Posterior cingulate gyrus (tissue), 11 donors: ENCODE results near the gene RHOJ.
"Not testable (repeated sequence)": the region's sequence is repeated elsewhere in the genome, so short reads cannot be mapped to it uniquely, and the experiment has no call there.

ENCODE experiments used
- DNase-seq, 10 donors: peaks; one replicate each; pipeline versions ENCODE4 v3.0.0 to v3.0.0-alpha.2; 2020 to 2021; ENCODE audit warnings: mixed read lengths in 3 of 10
- intact Hi-C: fragments of 100-400 bp; cut with DNase I; formaldehyde crosslinking; loops from one replicate; pipeline ENCODE4 v1.15.1; 2023

Gene RHOJ

DNA sequence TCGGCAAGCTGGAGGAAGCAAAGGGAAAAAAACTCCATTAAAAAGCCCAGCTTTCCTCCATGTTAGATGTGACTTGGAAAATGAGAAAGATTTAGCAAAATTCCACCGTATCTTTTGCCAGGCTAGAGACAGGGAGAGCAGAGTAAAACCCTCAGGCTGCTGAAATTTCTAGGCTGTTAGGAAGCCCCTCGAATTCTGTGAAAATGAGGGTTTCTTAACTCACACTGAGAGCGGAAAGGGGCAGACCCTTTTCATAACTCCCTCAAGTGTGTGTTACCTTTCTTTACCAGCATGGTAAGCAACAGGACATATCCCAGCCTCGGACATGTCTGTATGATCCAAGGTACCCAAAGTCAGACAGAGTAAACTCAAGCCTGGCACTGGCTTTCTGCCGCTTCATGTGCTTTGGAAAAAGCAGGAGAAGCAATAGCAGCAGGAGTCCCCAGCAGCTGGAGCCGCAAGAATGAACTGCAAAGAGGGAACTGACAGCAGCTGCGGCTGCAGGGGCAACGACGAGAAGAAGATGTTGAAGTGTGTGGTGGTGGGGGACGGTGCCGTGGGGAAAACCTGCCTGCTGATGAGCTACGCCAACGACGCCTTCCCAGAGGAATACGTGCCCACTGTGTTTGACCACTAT, at the start of gene RHOJ:
RHOJ (plus strand) TSS at position 37 of the 637 bp plus-strand sequence; CDS start at position 464, 427 bp downstream.
- peak in 9 of 10 donors; percentile 15 to 89 (median 35) for DNase-seq
- intact Hi-C loops: no loop called here

DNA sequence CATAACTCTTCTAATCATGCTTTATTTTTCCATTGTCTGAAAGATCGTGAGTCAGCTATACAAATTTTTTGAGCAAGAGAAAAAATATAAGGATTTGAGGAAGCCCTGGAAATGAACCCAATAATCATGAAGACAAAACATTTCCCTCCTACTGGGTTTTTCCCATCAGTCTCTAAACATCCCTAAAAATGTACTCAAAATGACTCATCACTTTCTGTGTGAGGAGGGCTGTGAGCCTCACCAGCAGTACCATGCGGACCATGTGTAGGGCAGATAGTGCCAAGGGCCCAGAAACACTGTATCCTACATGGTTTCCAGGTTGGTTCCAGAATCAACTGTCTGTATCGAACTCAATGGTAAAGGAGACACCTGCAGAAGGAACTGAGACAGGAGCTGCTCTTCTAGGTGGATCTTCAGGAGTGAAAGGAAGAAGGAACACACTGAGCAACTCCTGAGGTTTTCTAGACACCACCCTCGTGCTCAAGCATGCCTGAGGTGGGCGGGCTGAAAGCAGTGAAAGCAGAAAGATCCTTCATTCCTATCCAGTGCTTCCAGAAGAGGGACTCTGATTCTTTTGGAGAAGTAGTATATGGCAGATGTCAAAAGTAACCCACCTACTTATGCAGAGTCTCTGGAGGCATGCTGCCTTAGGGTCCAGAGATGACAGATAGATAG, 48.6 kb upstream of the RHOJ start:
- peak in 4 of 10 donors; percentile 10 to 81 (median 49) for DNase-seq
- intact Hi-C loops: no loop called here

DNA sequence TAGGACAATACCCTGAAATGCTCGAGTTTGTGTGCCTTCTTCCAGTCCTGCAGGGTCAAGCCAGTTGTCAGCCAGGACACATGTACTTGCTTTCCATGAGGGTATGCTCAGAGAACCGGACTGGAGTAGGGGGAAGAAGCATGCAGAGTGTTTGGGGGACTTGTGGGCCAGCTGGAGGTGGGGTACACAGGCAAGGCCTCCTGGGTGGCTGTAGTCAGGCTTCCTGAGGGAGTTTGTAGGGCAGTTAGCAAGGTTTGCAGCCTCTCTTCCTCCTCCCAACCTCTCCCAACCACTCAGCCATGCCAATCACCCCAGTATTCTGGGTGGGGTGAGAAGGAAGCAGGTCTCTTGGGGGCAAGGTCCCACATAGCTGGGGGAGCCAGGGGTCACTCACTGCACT, 47.0 kb upstream of the RHOJ start:
- intact Hi-C loops: no loop called here
- DNase-seq: peak in 1 of 10 donors; percentile 52

DNA sequence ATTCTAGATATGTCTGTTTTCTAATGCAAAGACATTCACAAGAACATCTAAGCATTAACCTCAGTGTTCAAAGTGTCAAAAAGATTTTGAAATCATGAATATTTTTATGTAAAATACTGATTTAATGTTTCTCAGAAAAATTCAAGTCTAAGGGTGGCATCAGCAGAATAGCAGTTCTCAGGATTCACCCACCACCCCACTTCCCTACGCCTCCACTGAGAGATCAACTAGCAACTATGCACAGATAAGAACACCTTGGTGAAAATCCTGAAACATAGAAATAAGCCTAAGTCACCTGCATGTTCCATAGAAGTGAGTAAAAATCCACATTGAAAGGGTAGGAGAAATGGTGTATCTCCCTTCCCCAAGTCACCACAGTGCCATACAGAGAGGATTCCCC, 40.9 kb upstream of the RHOJ start:
- DNase-seq: no peak
- intact Hi-C loops: no loop called here

DNA sequence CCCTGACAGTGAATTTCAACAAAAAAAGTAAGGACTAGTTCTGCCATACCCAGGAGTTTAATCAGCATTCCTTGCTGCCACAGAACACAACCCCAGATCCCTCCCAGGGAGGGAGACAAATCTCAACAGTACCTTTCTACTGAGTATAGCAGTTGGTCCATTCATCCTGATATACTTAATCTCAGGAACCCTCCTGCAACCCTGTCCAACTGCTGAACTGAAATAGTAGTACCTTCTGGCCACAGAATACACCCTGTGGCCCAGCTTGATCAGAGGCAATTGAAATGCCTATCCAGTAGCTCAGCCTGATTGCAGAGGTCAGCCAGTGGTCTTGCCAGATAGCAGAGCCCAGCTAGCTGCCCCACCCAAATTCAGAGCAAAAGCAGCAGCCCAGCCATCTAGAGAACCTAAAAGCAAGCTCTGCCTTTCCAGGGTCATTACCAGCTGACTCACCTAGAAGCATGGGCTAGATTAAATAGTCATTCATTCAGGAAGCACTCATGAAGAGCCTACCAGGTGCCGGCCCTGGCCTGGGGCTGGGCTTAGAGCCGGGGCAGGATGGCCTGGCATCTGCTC, 40.0 kb upstream of the RHOJ start:
- intact Hi-C loops: no loop called here
- DNase-seq: no peak

GRCh38 chr14:63165267-63165666, 39.0 kb upstream of the RHOJ start:
- intact Hi-C loops: not testable (repeated sequence)
- peak in 1 of 10 donors; percentile 52 for DNase-seq

GRCh38 chr14:63167044-63167443, 37.2 kb upstream of the RHOJ start:
- intact Hi-C loops: no loop called here
- no peak for DNase-seq

DNA sequence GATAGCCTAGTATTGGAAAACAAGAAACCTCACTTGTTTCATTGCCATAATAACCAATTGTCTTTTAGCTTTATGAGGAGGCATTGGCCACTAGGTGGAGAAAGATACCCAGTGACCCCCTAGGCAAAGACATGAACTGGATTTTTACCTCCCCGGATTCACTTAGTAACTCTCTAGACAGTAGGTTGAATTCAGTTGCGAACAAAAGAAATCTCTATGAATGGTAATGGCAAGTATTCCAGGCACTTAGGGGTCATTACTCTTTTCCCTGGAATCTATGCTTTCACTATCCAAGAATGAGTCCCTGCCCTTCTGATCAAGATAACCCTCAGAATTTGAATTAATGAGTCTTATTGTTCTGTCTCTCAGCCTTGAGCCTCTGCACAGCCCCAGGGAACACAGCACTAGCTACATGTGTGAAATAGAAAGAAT, 29.5 kb upstream of the RHOJ start:
- intact Hi-C loops: loop anchor here (1.0 kb wide), 1 partner anchor 102 kb away; no protein-coding TSS in a partner anchor
- no peak for DNase-seq

DNA sequence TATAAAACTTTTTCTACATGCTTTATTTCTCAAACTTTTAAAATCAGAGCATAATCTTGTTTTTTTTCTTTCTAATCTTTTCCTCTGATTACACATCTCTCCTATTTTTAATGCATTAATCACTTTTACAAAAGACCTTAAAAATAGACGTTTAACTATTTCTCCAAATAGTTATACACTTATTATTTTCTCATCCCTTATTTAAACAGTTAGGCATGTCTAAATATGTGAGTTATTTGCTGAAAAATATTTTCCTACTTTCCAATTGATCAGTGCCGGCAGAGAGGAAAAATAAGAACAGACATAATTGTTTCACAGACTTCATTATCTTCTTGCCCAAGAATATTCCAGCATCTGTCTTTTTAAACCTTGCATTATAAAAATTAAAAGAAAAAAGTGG, 28.7 kb upstream of the RHOJ start:
- DNase-seq: no peak
- intact Hi-C loops: no loop called here

DNA sequence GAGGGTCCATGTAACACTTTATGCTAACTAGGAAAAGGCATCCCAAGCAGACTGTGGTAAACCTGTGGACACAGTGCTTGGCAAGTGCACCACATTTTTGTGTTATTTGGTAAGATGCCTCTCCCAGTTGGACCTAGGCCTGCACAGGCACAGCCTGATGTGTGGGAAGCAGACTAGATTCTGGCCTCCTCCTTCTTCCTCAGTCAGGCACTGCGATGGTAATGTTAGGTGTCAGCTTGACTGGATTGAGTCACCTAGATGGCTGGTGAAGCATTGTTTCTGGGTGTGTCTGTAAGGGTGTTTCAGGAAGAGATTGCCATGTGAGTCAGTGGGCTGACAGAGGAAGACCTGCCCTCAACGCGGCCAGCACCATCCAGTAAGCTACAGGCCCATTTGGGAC, 25.3 kb upstream of the RHOJ start:
- DNase-seq: peak in 4 of 10 donors; percentile 18 to 87 (median 32)
- intact Hi-C loops: no loop called here

DNA sequence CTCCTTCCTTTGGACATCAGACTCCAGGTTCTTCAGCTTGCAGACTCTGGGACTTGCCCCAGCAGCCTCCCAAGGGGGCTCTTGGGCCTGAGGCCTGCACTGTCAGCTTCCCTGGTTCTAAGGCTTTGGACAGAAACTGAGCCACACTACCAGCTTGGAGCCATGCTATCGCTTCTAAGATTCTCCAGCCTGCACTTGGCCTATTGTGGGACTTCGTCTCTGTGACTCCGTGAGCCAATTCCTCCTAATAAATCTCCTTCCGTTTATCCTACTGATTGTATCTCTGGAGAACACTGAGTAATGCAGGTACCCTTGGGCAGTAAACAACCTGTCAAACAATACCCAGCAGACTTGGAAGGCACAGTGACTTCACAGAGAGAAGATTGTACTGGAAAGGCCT, 24.9 kb upstream of the RHOJ start:
- DNase-seq: no peak
- intact Hi-C loops: no loop called here

DNA sequence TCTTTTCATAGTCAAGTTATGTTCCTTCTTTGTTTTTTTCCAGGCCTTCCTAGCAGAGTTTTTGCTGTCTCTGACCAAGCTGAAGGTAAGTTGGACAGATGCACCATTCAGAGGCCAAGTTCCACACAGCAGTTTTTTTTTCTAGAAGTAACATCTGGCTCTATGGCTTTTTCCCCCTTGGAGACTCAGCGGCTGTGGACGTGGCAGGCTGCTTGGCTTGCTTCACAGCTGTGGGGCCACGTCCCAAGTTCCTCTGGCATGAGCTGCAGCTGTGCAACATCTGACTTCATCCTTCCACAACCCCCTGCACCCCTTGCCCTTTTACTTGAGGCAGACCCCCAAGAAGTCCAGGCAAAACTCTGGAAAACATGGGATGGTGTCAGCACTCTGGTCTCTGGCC, 24.2 kb upstream of the RHOJ start:
- intact Hi-C loops: no loop called here

GRCh38 chr14:63182968-63183367, 21.3 kb upstream of the RHOJ start:
- intact Hi-C loops: no loop called here
- no peak for DNase-seq

More for the DNA sequence above, 24.2 kb upstream of the RHOJ start:
- DNase-seq: no peak

DNA sequence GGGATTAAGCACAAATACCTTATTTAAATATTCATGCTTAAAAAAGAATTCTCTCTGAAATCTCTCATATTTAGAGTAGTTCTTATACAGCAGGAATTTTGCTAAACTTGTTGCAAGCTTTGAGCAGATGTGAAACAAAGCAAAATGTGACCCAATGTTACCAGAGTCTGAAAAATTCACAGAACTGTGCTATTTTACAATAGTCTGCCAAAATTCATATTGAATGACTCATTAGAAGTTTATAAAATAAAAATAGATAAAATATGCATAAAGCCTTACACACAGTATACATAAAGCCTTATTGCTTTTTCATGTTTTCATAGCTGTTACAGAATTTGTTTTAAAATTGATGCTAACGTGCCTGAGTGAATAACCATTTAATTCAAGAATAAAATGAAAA, 17.8 kb upstream of the RHOJ start:
- no peak for DNase-seq
- intact Hi-C loops: no loop called here

DNA sequence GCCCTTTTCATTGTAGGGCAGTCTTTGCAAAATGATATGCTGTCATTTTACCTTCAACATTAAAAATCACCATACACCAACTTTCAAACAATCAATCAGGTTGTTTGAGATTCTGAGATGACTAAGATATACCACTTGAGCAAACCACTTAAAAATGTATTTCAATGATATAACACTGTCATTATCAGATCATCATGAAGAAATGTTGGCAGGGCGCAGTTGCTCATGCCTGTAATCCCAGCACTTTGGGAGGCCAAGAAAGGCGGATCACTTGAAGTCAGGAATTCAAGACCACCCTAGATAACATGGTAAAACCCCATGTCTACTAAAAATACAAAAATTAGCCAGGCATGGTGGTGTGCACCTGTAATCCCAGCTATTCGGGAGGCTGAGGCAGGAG, 13.0 kb upstream of the RHOJ start:
- no peak for DNase-seq
- intact Hi-C loops: no loop called here

GRCh38 chr14:63192085-63192484, 12.2 kb upstream of the RHOJ start:
- intact Hi-C loops: no loop called here

DNA sequence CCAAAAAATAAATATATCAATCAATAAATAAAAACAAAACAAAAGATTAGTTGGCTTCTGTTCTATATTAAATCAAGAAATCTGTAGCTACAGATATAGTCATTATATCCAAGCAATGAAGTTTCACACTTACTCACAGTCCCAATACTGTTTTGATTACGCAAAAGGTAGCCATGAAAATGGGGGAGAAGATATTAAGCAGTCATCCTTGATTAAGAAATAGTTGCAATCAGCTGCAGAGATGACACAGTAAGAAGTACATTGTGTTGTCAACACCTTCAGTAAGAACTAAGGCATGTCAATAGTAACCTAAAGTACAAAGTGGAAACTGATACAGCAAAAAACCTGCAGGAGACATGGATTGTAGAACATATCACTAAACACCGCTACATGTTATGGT, 11.0 kb upstream of the RHOJ start:
- intact Hi-C loops: no loop called here
- DNase-seq: no peak

More at GRCh38 chr14:63192085-63192484, 12.2 kb upstream of the RHOJ start:
- DNase-seq: no peak

DNA sequence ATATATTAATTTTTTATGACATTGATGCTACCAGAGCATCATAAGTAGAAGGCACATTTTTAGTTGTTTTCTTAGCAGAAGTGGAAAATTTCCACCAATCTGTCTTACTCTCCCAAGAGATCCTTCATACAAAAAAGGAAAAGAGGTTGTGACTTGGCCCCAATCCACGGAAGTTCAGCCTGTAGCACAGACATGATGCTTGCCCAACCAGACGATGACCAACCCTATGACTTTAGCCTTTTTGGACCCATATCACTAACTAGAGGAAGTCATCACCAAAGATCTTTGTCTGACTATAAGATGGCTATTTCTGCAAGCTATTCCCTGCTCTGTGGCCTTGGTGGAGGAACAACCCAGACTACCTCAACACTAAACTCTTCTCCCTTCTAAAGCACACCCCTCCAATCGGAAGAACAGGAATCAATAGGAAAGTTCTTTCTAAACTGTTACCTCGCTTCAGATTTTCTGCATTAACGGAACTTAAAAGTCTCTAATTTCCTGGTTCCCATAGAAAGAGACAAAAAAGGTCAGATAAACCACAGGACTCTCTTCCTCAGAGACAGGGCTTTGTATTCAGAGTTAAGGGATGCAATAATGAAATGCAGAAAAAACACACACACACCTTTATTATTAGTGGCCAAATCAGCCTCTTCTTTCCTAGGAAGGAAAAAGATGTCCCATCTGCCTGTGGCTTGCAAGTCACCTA, 4.1 kb upstream of the RHOJ start:
- intact Hi-C loops: no loop called here
- DNase-seq: no peak

- no peak for DNase-seq
- intact Hi-C loops: no loop called here
Observed at GRCh38 chr14:63200767-63201166, 3.5 kb upstream of the RHOJ start.

DNA sequence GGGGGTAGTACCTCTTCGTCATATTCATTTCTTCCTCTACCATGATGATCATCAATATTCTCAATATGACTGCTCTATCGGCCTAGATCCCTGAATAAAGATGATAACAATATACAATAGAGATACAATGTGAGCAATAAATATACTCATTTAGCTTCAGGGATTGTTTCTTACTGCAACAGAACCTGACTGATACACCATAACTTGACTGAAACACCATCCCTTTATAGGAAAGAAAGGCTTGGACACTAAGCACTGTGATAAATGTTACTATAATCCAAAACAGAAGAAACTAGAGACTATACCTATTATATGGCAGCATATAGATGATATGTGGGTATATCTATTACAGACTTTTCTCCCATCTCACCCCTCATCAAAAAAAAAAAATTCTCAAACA, 1.2 kb upstream of the RHOJ start:
- intact Hi-C loops: no loop called here
- DNase-seq: no peak
